ENCODE data around the gene NAXD.
"Not testable (repeated sequence)": the region's sequence is repeated elsewhere in the genome, so short reads cannot be mapped to it uniquely, and the experiment has no call there.

GRCh38 chr13:110606281-110606680 lies 9.1 kb upstream of the NAXD start:
- not testable (repeated sequence) for TF ChIP-seq CTCF (conservative IDR thresholded peaks at IDR 0.05; ENCODE audit: low read depth in 2 of 2); JUNB (IDR thresholded peaks at IDR 0.05; ENCODE audit: unreplicated experiment); POLR2AphosphoS5 (IDR thresholded peaks at IDR 0.05; ENCODE audit: low read depth); REST (IDR thresholded peaks at IDR 0.05; ENCODE audit: unreplicated experiment); CREB1 (CRISPR knock-in tag; IDR thresholded peaks at IDR 0.05; ENCODE audit: low read depth); EZH2 (IDR thresholded peaks at IDR 0.05; ENCODE audit: low read depth, unreplicated experiment); EZH2phosphoT487 (IDR thresholded peaks at IDR 0.05; ENCODE audit: unreplicated experiment); ETS1 (IDR thresholded peaks at IDR 0.05); ZNF114 (CRISPR knock-in tag; IDR thresholded peaks at IDR 0.05); ZNF331 (CRISPR knock-in tag; IDR thresholded peaks at IDR 0.05; ENCODE audit: low read depth); NANOG (IDR thresholded peaks at IDR 0.05; ENCODE audit: borderline replicate concordance); STAT1 (IDR thresholded peaks at IDR 0.05; ENCODE audit: unreplicated experiment); ZNF462 (CRISPR knock-in tag; IDR thresholded peaks at IDR 0.05)

All from GM23338 (cell line).